CD4-positive, alpha-beta memory T cell (primary cell): Measurements from ENCODE around the gene AVPR2. TPM values are rescaled to one million over a fixed set of nuclear protein-coding genes. Genes with fewer than 3 reads are reported as not detected.

ENCODE experiments used
- CTCF ChIA-PET: fragments of 350-600 bp; sonication (Branson Sonifier 250); formaldehyde crosslinking; loops from one replicate; lab custom pipeline; 2021; ENCODE audit warnings: inconsistent platforms; ENCODE audit not compliant: partially characterized antibody; lab: Charles Lee
- POLR2A ChIA-PET: fragments of 350-600 bp; sonication (Branson Sonifier 250); formaldehyde crosslinking; loops from one replicate; lab custom pipeline; 2021; ENCODE audit not compliant: partially characterized antibody; lab: Charles Lee
- DNase-seq, 5 donors: peaks; one replicate each; pipeline versions ENCODE4 v3.0.0 to v3.0.0-alpha.2; 2020 to 2022; ENCODE audit warnings: mixed read lengths in 1 of 5
- H3K27ac ChIP-seq: one replicate; pipeline ENCODE4 v1.7.0; 2013; ENCODE audit warnings: low read depth, low read length
- H3K27me3 ChIP-seq: 2 replicates; pipeline ENCODE4 v1.7.0; 2013; ENCODE audit warnings: mild to moderate bottlenecking, low read length, moderate library complexity; ENCODE audit not compliant: insufficient read depth
- H3K36me3 ChIP-seq: 2 replicates; pipeline ENCODE4 v1.7.0; 2013; ENCODE audit warnings: mild to moderate bottlenecking, low read length, moderate library complexity; ENCODE audit not compliant: insufficient read depth
- H3K4me1 ChIP-seq: 2 replicates; pipeline ENCODE4 v1.7.0; 2013; ENCODE audit warnings: mild to moderate bottlenecking, low read length, moderate library complexity; ENCODE audit not compliant: insufficient read depth
- H3K4me3 ChIP-seq, 2 donors: one replicate each; pipeline ENCODE4 v1.7.0; 2013; ENCODE audit warnings: low read length in 2 of 2, mild to moderate bottlenecking in 1 of 2
- H3K9me3 ChIP-seq, 2 donors: one replicate each; pipeline ENCODE4 v1.7.0; 2013; ENCODE audit warnings: low read length in 2 of 2, control low read depth in 1 of 2; ENCODE audit not compliant: control insufficient read depth in 1 of 2
- H3K27ac Mint-ChIP-seq, 7 donors: one replicate each; pipeline ENCODE4 v1.8.0; 2020 to 2021; ENCODE audit warnings: mixed read lengths in 7 of 7, mild to moderate bottlenecking in 6 of 7, inconsistent platforms in 3 of 7, moderate library complexity in 3 of 7
- H3K27me3 Mint-ChIP-seq, 2 donors: one replicate each; pipeline ENCODE4 v1.8.0; 2020 to 2021; ENCODE audit warnings: mixed read lengths in 2 of 2
- H3K36me3 Mint-ChIP-seq, 2 donors: one replicate each; pipeline ENCODE4 v1.8.0; 2020 to 2021; ENCODE audit warnings: mixed read lengths in 2 of 2, inconsistent platforms in 1 of 2, mild to moderate bottlenecking in 1 of 2
- H3K4me1 Mint-ChIP-seq, 4 donors: one replicate each; pipeline ENCODE4 v1.8.0; 2020 to 2021; ENCODE audit warnings: mixed read lengths in 4 of 4, mild to moderate bottlenecking in 1 of 4
- H3K4me3 Mint-ChIP-seq, 8 donors: one replicate each; pipeline ENCODE4 v1.8.0; 2020 to 2021; ENCODE audit warnings: mixed read lengths in 8 of 8, mild to moderate bottlenecking in 7 of 8, moderate library complexity in 6 of 8, inconsistent platforms in 3 of 8
- H3K9me3 Mint-ChIP-seq, 8 donors: one replicate each; pipeline ENCODE4 v1.8.0; 2020 to 2021; ENCODE audit warnings: mixed read lengths in 8 of 8, mild to moderate bottlenecking in 5 of 8, inconsistent platforms in 3 of 8, moderate library complexity in 1 of 8
- intact Hi-C: fragments of 100-400 bp; cut with micrococcal nuclease; formaldehyde crosslinking; loops from one replicate; pipeline ENCODE4 v1.15.1; 2023
- polyA plus RNA-seq, 2 donors: library from polyadenylated mRNA; unstranded; fragments of 300-500 nt; fragmentation: Illumina TruSeq; gene quantifications; one replicate each; pipeline ENCODE4 v1.2.3, GENCODE V29; 2021
- total RNA-seq, 2 experiments: library from RNA; stranded (reverse); gene quantifications; one replicate each; pipeline ENCODE4 v1.2.3, GENCODE V29; 2021

Gene AVPR2
- total and polyA plus RNA-seq, 4 experiments from 2014 or later, result 0.15 TPM; not detected in 3

DNA sequence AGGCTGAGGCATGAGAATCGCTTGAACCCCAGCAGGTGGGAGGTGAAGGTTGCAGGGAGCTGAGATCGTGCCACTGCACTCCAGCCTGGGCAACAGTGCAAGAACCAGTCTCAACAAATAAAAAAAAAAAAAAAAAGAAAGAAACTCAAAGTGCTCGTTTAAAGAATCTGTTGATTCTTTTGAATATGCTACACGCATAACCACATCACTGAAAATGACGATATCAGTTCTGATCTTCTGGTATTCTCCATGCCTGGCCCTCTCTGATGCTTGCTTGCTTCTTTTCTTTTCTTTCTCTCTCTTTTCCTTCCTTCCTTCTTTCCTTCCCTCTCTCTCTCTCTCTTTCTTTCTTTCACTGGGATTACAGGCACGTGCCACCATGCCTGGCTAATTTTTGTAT is 7.3 kb downstream of the AVPR2 start:
- peaks cover 3 to 7% (median 6%) of the 10 kb centered on the region in 4 donors for H3K4me1 Mint-ChIP-seq
- Histone ChIP-seq H3K9me3 (no peaks in the 10 kb centered on the region), H3K27me3 (no peaks in the 10 kb centered on the region), H3K36me3 (peaks cover 8% of the 10 kb centered on the region), H3K4me1 (peaks cover 6% of the 10 kb centered on the region), H3K4me3 (no peak overlapping the region), H3K27ac (no peak overlapping the region)
- H3K36me3 Mint-ChIP-seq, result peaks cover 18 to 22% of the 10 kb centered on the region in 2 donors
- POLR2A ChIA-PET, result interaction anchor here (1.2 to 13.7 kb wide), 2 partner anchors 8 to 11 kb away, joined by 4 to 222 read pairs; partner anchors contain the start of gene ARHGAP4
- H3K4me3 Mint-ChIP-seq, result no peak overlapping the region
- intact Hi-C loops, result no loop called here
- DNase-seq, result no peak
- peak overlapping the region in 6 of 7 donors; percentile 37 to 91 (median 66) for H3K27ac Mint-ChIP-seq
- H3K27me3 Mint-ChIP-seq, result no peaks in the 10 kb centered on the region
- H3K9me3 Mint-ChIP-seq, result peaks cover 0 to 2% (median 0%) of the 10 kb centered on the region in 8 donors
- CTCF ChIA-PET, result interaction anchor here (0.6 to 1.6 kb wide), 2 partner anchors 13 to 15 kb away, joined by 3 to 6 read pairs; no protein-coding TSS in a partner anchor

DNA sequence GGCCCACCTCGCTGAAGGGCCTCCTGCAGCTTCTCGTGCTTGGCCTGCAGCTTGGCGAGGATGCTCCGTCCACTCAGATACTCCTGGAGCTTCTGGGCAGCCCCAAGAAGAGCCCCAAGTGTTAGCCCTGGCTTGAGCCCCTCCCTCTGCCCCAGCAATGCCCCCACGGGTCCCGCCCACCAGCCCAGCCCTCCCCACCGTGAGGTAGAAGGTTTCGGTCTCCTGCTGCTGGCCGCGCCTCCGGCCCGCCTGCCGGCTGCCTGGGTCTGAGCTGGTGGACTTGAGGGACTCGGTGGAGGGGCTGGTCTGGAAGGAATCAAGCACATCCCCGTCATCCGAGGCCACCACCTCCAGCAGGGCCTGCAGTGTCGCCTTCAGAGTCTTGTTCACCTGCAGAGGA is 8.7 kb downstream of the AVPR2 start:
- H3K36me3 Mint-ChIP-seq, result peaks cover 18 to 30% of the 10 kb centered on the region in 2 donors
- no peak overlapping the region for H3K27ac ChIP-seq
- peaks cover 12% of the 10 kb centered on the region for H3K36me3 ChIP-seq
- H3K27ac Mint-ChIP-seq, result no peak overlapping the region
- H3K9me3 ChIP-seq, result no peaks in the 10 kb centered on the region
- peaks cover 6% of the 10 kb centered on the region for H3K4me1 ChIP-seq
- POLR2A ChIA-PET, result interaction anchor here (13.7 kb wide), 1 partner anchor 10 kb away, joined by 222 read pairs; the partner anchor contains the start of gene ARHGAP4
- H3K27me3 ChIP-seq, result no peaks in the 10 kb centered on the region
- DNase-seq, result no peak
- H3K4me1 Mint-ChIP-seq, result peaks cover 3 to 7% (median 6%) of the 10 kb centered on the region in 4 donors
- intact Hi-C loops, result no loop called here
- CTCF ChIA-PET, result interaction anchor here (1.6 kb wide), 1 partner anchor 12 kb away, joined by 6 read pairs; no protein-coding TSS in a partner anchor
- no peaks in the 10 kb centered on the region for H3K27me3 Mint-ChIP-seq
- no peak overlapping the region for H3K4me3 Mint-ChIP-seq
- H3K4me3 ChIP-seq, result no peak overlapping the region
- peaks cover 0 to 2% (median 0%) of the 10 kb centered on the region in 8 donors for H3K9me3 Mint-ChIP-seq

DNA sequence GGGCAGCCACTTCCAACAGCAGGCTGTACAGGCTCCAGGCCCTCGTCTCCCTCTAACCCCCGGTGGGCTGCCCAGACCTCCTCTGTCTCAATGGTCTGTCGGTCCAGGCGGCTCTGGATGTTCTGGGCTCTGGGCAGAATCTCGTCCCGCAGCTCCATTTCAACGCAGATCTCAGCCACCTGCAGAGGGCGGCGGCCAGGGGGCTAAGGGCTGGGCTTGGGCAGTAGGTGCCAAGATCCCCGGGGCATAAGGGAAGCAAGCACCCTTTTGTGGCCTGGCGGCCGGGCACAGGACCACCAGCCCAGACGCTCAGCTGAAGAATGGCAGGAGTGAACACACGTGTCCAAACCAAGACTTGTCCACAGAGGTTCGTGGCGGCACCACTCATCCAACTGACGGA is 9.2 kb downstream of the AVPR2 start:
- no peaks in the 10 kb centered on the region for H3K27me3 ChIP-seq
- no peak for DNase-seq
- H3K9me3 ChIP-seq, result no peaks in the 10 kb centered on the region
- POLR2A ChIA-PET, result interaction anchor here (13.7 kb wide), 1 partner anchor 9 kb away, joined by 222 read pairs; the partner anchor contains the start of gene ARHGAP4
- peaks cover 16% of the 10 kb centered on the region for H3K36me3 ChIP-seq
- intact Hi-C loops, result no loop called here
- Mint-ChIP-seq H3K9me3 (peaks cover 0 to 2% (median 0%) of the 10 kb centered on the region in 8 donors), H3K27me3 (no peaks in the 10 kb centered on the region), H3K4me1 (peaks cover 3 to 7% (median 6%) of the 10 kb centered on the region in 4 donors), H3K4me3 (no peak overlapping the region), H3K36me3 (peaks cover 18 to 30% of the 10 kb centered on the region in 2 donors), H3K27ac (peak overlapping the region in 3 of 7 donors; percentile 22 to 37 (median 24))
- H3K4me3 ChIP-seq, result no peak overlapping the region
- H3K4me1 ChIP-seq, result peaks cover 6% of the 10 kb centered on the region
- no peak overlapping the region for H3K27ac ChIP-seq
- CTCF ChIA-PET, result no interaction called here

DNA sequence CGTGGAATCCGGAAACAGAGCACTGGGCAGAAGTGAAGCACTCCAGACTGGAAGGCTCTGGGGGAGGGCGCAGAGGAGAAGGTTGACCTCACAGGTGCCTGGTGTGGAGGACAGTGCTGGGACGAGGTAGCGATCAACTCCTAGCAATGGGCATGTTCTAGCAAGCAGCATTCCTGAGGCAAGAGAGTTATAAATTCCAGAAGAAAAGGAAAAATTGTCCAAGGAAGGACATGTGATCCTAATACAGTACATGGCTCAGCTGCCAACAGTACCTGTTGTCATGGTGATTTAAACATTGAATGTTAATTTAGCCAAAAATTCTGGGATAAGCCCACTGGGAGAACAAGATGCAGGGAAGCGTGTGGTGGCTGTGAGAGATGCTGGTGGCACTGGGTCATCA is 13.4 kb downstream of the AVPR2 start:
- peaks cover 9 to 23% (median 11%) of the 10 kb centered on the region in 4 donors for H3K4me1 Mint-ChIP-seq
- ChIA-PET CTCF (interaction anchor here (2.8 kb wide), 1 partner anchor 29 kb away, joined by 13 read pairs; no protein-coding TSS in a partner anchor), POLR2A (interaction anchor here (0.7 to 20.6 kb wide), 4 partner anchors 9 to 26 kb away, joined by 3 to 447 read pairs (median 114); partner anchors contain the start of genes ARHGAP4, AVPR2, NAA10 and RENBP)
- no peak for DNase-seq
- peak overlapping the region in 2 of 7 donors; percentile 60 to 79 for H3K27ac Mint-ChIP-seq
- intact Hi-C loops, result no loop called here
- peak overlapping the region in 1 of 8 donors; percentile 17 for H3K4me3 Mint-ChIP-seq
- Histone ChIP-seq H3K4me1 (peaks cover 20% of the 10 kb centered on the region), H3K4me3 (no peak overlapping the region), H3K36me3 (peaks cover 27% of the 10 kb centered on the region), H3K9me3 (no peaks in the 10 kb centered on the region), H3K27ac (no peak overlapping the region), H3K27me3 (no peaks in the 10 kb centered on the region)
- peaks cover 22 to 38% of the 10 kb centered on the region in 2 donors for H3K36me3 Mint-ChIP-seq
- no peaks in the 10 kb centered on the region for H3K9me3 Mint-ChIP-seq
- H3K27me3 Mint-ChIP-seq, result no peaks in the 10 kb centered on the region

DNA sequence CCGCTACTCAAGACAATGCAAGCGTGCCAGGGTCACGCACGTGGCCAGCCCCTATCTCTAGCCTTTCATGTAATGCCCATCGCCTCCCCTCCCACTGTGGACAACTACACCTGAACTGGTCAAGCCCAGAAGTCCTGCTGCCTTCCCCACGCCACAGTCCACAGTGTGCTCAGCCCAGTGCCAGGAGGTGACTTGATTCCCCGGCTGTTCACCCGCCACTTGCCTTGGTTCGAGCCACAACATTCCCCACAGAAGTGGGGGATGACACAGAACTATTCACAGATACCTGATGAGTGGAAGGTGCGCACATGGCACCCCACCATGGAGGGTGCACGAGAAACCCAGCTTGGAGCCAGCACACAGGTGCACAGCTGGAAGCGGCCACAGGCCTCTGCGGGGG is 14.8 kb downstream of the AVPR2 start:
- Mint-ChIP-seq H3K9me3 (no peaks in the 10 kb centered on the region), H3K4me1 (peaks cover 10 to 37% (median 21%) of the 10 kb centered on the region in 4 donors), H3K27me3 (no peaks in the 10 kb centered on the region), H3K27ac (peak overlapping the region in 1 of 7 donors; percentile 27), H3K36me3 (peaks cover 19 to 39% of the 10 kb centered on the region in 2 donors), H3K4me3 (peak overlapping the region in 1 of 8 donors; percentile 36)
- intact Hi-C loops, result no loop called here
- ChIA-PET POLR2A (interaction anchor here (1.7 to 20.6 kb wide), 4 partner anchors 9 to 49 kb away, joined by 5 to 447 read pairs (median 114); partner anchors contain the start of genes AVPR2, NAA10 and RENBP), CTCF (interaction anchor here (2.8 kb wide), 1 partner anchor 28 kb away, joined by 13 read pairs; no protein-coding TSS in a partner anchor)
- H3K9me3 ChIP-seq, result no peaks in the 10 kb centered on the region
- DNase-seq, result no peak
- no peak overlapping the region for H3K4me3 ChIP-seq
- H3K27me3 ChIP-seq, result no peaks in the 10 kb centered on the region
- H3K4me1 ChIP-seq, result peaks cover 32% of the 10 kb centered on the region
- peaks cover 21% of the 10 kb centered on the region for H3K36me3 ChIP-seq
- H3K27ac ChIP-seq, result no peak overlapping the region

DNA sequence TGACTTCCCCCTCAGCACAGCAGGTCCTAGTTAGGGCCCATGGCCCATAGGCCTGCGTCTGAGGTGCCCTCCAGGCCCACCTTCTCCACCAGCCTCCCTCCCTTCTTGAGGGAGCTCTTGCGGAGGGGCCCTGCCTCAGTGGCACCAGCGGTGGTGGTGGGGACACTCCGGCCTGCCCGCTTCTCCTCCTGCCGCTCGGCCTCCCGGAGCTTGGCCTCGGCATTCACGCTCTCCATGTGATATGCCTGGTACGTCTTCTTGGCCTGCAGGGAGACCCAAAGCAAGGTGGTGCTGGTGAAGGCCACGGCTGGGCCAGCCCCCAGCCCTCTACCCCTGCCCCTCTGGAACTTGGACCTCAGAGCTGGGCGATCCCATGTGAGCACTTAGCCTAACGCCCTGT is 16.1 kb downstream of the AVPR2 start:
- intact Hi-C loops, result no loop called here
- Mint-ChIP-seq H3K9me3 (no peaks in the 10 kb centered on the region), H3K4me1 (peaks cover 10 to 50% (median 28%) of the 10 kb centered on the region in 4 donors), H3K27me3 (no peaks in the 10 kb centered on the region), H3K27ac (peak overlapping the region in 1 of 7 donors; percentile 47), H3K36me3 (peaks cover 19 to 43% of the 10 kb centered on the region in 2 donors), H3K4me3 (no peak overlapping the region)
- H3K4me3 ChIP-seq, result no peak overlapping the region
- H3K9me3 ChIP-seq, result no peaks in the 10 kb centered on the region
- H3K4me1 ChIP-seq, result peaks cover 32% of the 10 kb centered on the region
- POLR2A ChIA-PET, result interaction anchor here (0.9 to 20.6 kb wide), 5 partner anchors 11 to 48 kb away, joined by 3 to 447 read pairs (median 5); partner anchors contain the start of genes AVPR2, NAA10 and RENBP
- H3K36me3 ChIP-seq, result peaks cover 21% of the 10 kb centered on the region
- H3K27me3 ChIP-seq, result no peaks in the 10 kb centered on the region
- CTCF ChIA-PET, result interaction anchor here (14.9 kb wide), 1 partner anchor 26 kb away, joined by 290 read pairs; the partner anchor contains the start of gene RENBP
- DNase-seq, result no peak
- no peak overlapping the region for H3K27ac ChIP-seq

DNA sequence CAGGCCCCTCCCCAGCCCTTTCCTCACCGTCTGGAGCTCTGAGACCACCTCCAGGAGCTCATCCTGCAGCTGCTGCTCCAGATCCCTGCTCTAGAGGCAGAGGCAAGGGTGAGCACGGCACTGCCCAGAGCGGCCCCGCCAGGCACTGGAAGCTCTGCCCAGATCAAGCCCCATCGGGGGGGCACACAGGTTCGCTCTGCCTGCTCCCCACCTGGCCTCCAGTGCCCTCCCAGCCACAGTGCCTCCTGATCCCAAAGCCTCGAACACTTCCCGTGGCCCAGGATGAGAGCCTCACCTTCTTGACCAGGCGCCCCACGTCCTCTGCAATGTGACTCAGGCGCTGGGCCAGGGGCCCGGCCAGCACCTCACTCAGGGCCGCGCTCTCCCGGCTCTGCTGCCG is 16.6 kb downstream of the AVPR2 start:
- H3K27ac Mint-ChIP-seq, result no peak overlapping the region
- no peaks in the 10 kb centered on the region for H3K27me3 Mint-ChIP-seq
- DNase-seq, result no peak

More for the DNA sequence above, 16.6 kb downstream of the AVPR2 start:
- Mint-ChIP-seq H3K4me3 (no peak overlapping the region), H3K4me1 (peaks cover 9 to 52% (median 29%) of the 10 kb centered on the region in 4 donors), H3K36me3 (peaks cover 14 to 40% of the 10 kb centered on the region in 2 donors), H3K9me3 (no peaks in the 10 kb centered on the region)
- H3K9me3 ChIP-seq, result no peaks in the 10 kb centered on the region
- no peaks in the 10 kb centered on the region for H3K27me3 ChIP-seq
- POLR2A ChIA-PET, result interaction anchor here (1.8 to 20.6 kb wide), 3 partner anchors 12 to 47 kb away, joined by 5 to 447 read pairs (median 222); partner anchors contain the start of genes AVPR2, NAA10 and RENBP
- CTCF ChIA-PET, result interaction anchor here (14.9 kb wide), 1 partner anchor 25 kb away, joined by 290 read pairs; the partner anchor contains the start of gene RENBP
- peaks cover 32% of the 10 kb centered on the region for H3K4me1 ChIP-seq
- intact Hi-C loops, result no loop called here
- no peak overlapping the region for H3K4me3 ChIP-seq
- H3K36me3 ChIP-seq, result peaks cover 21% of the 10 kb centered on the region
- no peak overlapping the region for H3K27ac ChIP-seq
